ENCODE data around the gene AP4B1.
A peak's percentile ranks its signal among the peaks of the same experiment; 100 is the strongest.
"Not testable (repeated sequence)": the region's sequence is repeated elsewhere in the genome, so short reads cannot be mapped to it uniquely, and the experiment has no call there.

Gene AP4B1

DNA sequence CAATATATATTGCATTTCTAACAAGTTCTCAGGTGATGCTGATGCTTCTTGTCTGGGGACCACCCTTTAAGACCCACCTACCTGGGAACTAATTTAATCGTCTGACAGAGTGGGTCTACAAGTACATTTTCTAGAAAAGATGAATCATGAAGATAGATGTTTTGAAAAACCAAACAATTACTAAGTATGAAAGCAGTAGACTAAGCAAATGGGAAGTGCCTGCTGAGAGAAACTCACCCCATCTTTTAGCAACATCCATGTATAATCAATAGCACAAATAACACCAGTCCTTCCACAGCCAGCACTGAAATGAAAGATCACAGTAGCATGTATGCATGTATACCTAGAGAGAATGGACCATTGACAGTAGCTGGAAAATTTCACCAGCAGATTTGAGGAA lies 50.4 kb downstream of the AP4B1 start:
- peaks cover 49% of the 10 kb centered on the region for H3K36me3 ChIP-seq (ENCODE audit: insufficient read depth, low read length)
- no peak overlapping the region for H3K9ac ChIP-seq (ENCODE audit: low read depth, low read length)
- H3K27me3 ChIP-seq (ENCODE audit: insufficient read depth, low read length, poor library complexity): no peaks in the 10 kb centered on the region
- no peak overlapping the region for H3K4me3 ChIP-seq (ENCODE audit: low read depth in 1 of 2, low read length in 2 of 2)
- no peak for ATAC-seq (ENCODE audit: insufficient read depth, low read depth)
- H3K9me3 ChIP-seq (ENCODE audit: insufficient read depth, low read length, severe bottlenecking): no peaks in the 10 kb centered on the region
- TF ChIP-seq EZH2 (IDR thresholded peaks at IDR 0.05; ENCODE audit: borderline replicate concordance, low read depth, low read length, severe bottlenecking): no peak
- TF ChIP-seq, protein P1, sequence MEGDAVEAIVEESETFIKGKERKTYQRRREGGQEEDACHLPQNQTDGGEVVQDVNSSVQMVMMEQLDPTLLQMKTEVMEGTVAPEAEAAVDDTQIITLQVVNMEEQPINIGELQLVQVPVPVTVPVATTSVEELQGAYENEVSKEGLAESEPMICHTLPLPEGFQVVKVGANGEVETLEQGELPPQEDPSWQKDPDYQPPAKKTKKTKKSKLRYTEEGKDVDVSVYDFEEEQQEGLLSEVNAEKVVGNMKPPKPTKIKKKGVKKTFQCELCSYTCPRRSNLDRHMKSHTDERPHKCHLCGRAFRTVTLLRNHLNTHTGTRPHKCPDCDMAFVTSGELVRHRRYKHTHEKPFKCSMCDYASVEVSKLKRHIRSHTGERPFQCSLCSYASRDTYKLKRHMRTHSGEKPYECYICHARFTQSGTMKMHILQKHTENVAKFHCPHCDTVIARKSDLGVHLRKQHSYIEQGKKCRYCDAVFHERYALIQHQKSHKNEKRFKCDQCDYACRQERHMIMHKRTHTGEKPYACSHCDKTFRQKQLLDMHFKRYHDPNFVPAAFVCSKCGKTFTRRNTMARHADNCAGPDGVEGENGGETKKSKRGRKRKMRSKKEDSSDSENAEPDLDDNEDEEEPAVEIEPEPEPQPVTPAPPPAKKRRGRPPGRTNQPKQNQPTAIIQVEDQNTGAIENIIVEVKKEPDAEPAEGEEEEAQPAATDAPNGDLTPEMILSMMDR (IDR thresholded peaks at IDR 0.05; ENCODE audit: borderline replicate concordance, extremely low read depth, low read length, poor library complexity, severe bottlenecking): no peak
- H3K79me2 ChIP-seq (ENCODE audit: insufficient read depth, low read length): no peaks in the 10 kb centered on the region
- peaks cover 5% of the 10 kb centered on the region; the same call in 1 of the 2 replicates for H3K4me1 ChIP-seq (ENCODE audit: insufficient read depth, low read length)
- no peak overlapping the region for H2AFZ ChIP-seq (ENCODE audit: low read depth, low read length)
- no peak overlapping the region for H3K27ac ChIP-seq (ENCODE audit: low read length)
- no peaks in the 10 kb centered on the region for H4K20me1 ChIP-seq (ENCODE audit: insufficient read depth, low read length)
- DNase-seq: no peak
- H3K4me2 ChIP-seq (ENCODE audit: insufficient read depth, low read length): no peak overlapping the region

DNA sequence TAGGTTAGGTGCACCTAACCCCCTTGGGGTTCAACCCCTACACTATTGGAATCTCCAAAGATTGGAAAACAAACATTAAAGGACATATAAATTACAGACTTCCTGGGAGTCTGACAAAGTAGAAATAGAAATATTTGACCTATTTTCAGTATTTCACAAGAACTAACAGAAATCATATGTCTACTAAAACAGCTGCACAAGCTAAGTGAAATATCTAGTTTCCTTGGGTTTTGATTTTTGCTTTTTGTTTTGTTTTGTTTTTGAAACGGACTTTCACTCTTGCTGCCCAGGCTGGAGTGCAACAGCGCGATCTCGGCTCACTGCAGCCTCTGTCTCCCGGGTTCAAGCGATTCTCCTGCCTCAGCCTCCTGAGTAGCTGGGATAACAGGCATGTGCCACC lies 51.9 kb downstream of the AP4B1 start:
- not testable (repeated sequence) for H3K27ac ChIP-seq (ENCODE audit: low read length)

DNA sequence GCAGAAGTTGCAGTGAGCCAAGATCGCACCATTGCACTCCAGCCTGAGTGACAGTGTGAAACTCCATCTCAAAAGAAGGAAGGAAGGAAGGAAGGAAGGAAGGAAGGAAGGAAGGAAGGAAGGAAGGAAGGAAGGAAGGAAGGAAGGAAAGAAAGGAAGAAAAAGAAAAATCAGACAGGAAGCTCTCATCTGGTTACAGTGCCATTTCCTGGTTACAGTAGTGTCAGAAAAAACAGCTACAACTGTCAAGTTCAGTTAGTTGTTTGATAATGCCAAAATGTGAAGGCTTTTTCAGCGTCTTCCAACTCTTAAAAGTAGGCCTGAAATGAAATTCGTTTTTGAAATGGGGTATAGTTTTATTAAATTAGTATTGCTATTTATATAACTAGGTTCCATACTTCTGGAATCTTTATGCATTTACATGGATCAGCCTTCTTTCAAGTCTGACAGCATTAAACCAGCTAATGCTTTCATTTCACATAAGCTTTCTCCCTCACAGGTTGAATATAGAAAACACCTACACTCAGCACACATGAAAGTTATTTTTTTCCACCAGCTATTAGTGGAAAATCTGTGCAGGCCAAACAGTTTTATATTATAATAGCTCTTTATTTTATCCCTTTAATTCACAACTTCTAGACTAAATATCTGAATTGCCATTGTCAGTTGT lies 54.3 kb downstream of the AP4B1 start:
- Histone ChIP-seq H3K4me1 (ENCODE audit: insufficient read depth, low read length) (peaks cover 5% of the 10 kb centered on the region; the same call in 1 of the 2 replicates), H3K27me3 (ENCODE audit: insufficient read depth, low read length, poor library complexity) (no peaks in the 10 kb centered on the region), H3K4me2 (ENCODE audit: insufficient read depth, low read length) (no peak overlapping the region), H3K9me3 (ENCODE audit: insufficient read depth, low read length, severe bottlenecking) (no peaks in the 10 kb centered on the region), H3K79me2 (ENCODE audit: insufficient read depth, low read length) (no peaks in the 10 kb centered on the region), H3K9ac (ENCODE audit: low read depth, low read length) (no peak overlapping the region), H4K20me1 (ENCODE audit: insufficient read depth, low read length) (no peaks in the 10 kb centered on the region), H3K27ac (ENCODE audit: low read length) (peak overlapping the region; percentile 40; the same call in 1 of the 2 replicates), H2AFZ (ENCODE audit: low read depth, low read length) (no peak overlapping the region), H3K4me3 (ENCODE audit: low read depth in 1 of 2, low read length in 2 of 2) (no peak overlapping the region), H3K36me3 (ENCODE audit: insufficient read depth, low read length) (peaks cover 35% of the 10 kb centered on the region)
- peak; percentile 47; the same call in 2 of the 3 replicates for ATAC-seq (ENCODE audit: insufficient read depth, low read depth)
- no peak for DNase-seq
- no peak for TF ChIP-seq EZH2 (IDR thresholded peaks at IDR 0.05; ENCODE audit: borderline replicate concordance, low read depth, low read length, severe bottlenecking)
- TF ChIP-seq, protein P1 (IDR thresholded peaks at IDR 0.05; ENCODE audit: borderline replicate concordance, extremely low read depth, low read length, poor library complexity, severe bottlenecking): no peak

More for the DNA sequence above, 51.9 kb downstream of the AP4B1 start:
- H3K4me1 ChIP-seq (ENCODE audit: insufficient read depth, low read length); H3K4me3 ChIP-seq (ENCODE audit: low read depth in 1 of 2, low read length in 2 of 2); H3K79me2 ChIP-seq (ENCODE audit: insufficient read depth, low read length); H4K20me1 ChIP-seq (ENCODE audit: insufficient read depth, low read length); H2AFZ ChIP-seq (ENCODE audit: low read depth, low read length); ATAC-seq (ENCODE audit: insufficient read depth, low read depth); DNase-seq; H3K9ac ChIP-seq (ENCODE audit: low read depth, low read length); H3K9me3 ChIP-seq (ENCODE audit: insufficient read depth, low read length, severe bottlenecking); H3K4me2 ChIP-seq (ENCODE audit: insufficient read depth, low read length); H3K27me3 ChIP-seq (ENCODE audit: insufficient read depth, low read length, poor library complexity): not testable (repeated sequence)
- peaks cover 46% of the 10 kb centered on the region for H3K36me3 ChIP-seq (ENCODE audit: insufficient read depth, low read length)

DNA sequence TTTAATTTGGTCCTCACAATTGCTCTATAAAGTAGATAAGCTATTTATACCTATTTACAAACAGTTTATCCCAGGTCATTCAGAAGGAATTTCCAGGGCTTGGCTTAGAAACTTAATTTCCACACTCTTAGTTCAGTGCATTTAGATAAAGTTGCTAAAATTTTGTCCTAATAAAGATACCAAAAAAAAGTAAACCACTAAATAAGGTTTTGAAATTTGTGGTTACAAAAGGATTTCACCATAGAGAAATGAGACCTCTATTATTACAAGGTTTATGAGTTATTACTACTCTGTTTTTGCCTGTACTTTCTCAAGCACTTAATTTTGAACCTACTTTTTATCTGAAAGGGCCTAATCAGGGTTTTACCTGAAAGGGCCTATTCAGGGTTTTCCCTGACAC lies 55.5 kb downstream of the AP4B1 start:
- H3K36me3 ChIP-seq (ENCODE audit: insufficient read depth, low read length): peaks cover 23% of the 10 kb centered on the region
- no peak overlapping the region for H3K9ac ChIP-seq (ENCODE audit: low read depth, low read length)
- TF ChIP-seq EZH2 (IDR thresholded peaks at IDR 0.05; ENCODE audit: borderline replicate concordance, low read depth, low read length, severe bottlenecking): no peak
- TF ChIP-seq, protein P1 (IDR thresholded peaks at IDR 0.05; ENCODE audit: borderline replicate concordance, extremely low read depth, low read length, poor library complexity, severe bottlenecking): no peak

More for the DNA sequence above, 55.5 kb downstream of the AP4B1 start:
- Histone ChIP-seq H3K9me3 (ENCODE audit: insufficient read depth, low read length, severe bottlenecking) (no peaks in the 10 kb centered on the region), H2AFZ (ENCODE audit: low read depth, low read length) (no peak overlapping the region), H3K4me2 (ENCODE audit: insufficient read depth, low read length) (no peak overlapping the region), H3K27ac (ENCODE audit: low read length) (no peak overlapping the region), H3K4me1 (ENCODE audit: insufficient read depth, low read length) (peaks cover 5% of the 10 kb centered on the region; the same call in 1 of the 2 replicates), H3K4me3 (ENCODE audit: low read depth in 1 of 2, low read length in 2 of 2) (no peak overlapping the region), H3K27me3 (ENCODE audit: insufficient read depth, low read length, poor library complexity) (no peaks in the 10 kb centered on the region), H3K79me2 (ENCODE audit: insufficient read depth, low read length) (no peaks in the 10 kb centered on the region), H4K20me1 (ENCODE audit: insufficient read depth, low read length) (no peaks in the 10 kb centered on the region)
- DNase-seq (no peak), ATAC-seq (ENCODE audit: insufficient read depth, low read depth) (no peak)

All from DND-41 (cell line).